ENCODE data around the gene USP17L12. TPM values are rescaled to one million over a fixed set of nuclear protein-coding genes. Genes with fewer than 3 reads are reported as not detected.
"Not testable (repeated sequence)": the region's sequence is repeated elsewhere in the genome, so short reads cannot be mapped to it uniquely, and the experiment has no call there.

The USP17L12 gene
- total RNA-seq (not detected), polyA plus RNA-seq (not detected)
- long read RNA-seq, donor 1 = 0 reads
- long read RNA-seq, donor 2 = 0 reads
- long read RNA-seq, donor 3 = 0 reads
- long read RNA-seq, donor 4 = 0 reads
- long read RNA-seq, donor 5 = 0 reads
- long read RNA-seq, donor 6 = 0 reads
- long read RNA-seq, donor 7 = 0 reads
- long read RNA-seq, donor 8 = 0 reads
- long read RNA-seq, donor 9 = 0 reads
- long read RNA-seq, donor 10 = 0 reads

GRCh38 chr4:9219852-9220251 lies at the start of gene USP17L12:
USP17L12 (plus strand) TSS chr4:9220152; CDS start chr4:9220152, 0 bp downstream.
- not testable (repeated sequence) for H3K36me3 ChIP-seq (ENCODE audit: control insufficient read depth in 2 of 2, insufficient read depth in 2 of 2, low read length in 1 of 2); H3K9me3 ChIP-seq (ENCODE audit: control insufficient read depth in 2 of 2, insufficient read depth in 1 of 2, low read length in 1 of 2); H3K27me3 ChIP-seq (ENCODE audit: control insufficient read depth in 2 of 2, insufficient read depth in 1 of 2, low read length in 1 of 2); H3K4me1 ChIP-seq (ENCODE audit: control insufficient read depth in 2 of 2, insufficient read depth in 2 of 2, low read length in 2 of 2); H3K4me3 ChIP-seq (ENCODE audit: low read length in 2 of 2); H3K27ac ChIP-seq (ENCODE audit: low read depth in 1 of 2, low read length in 1 of 2); DNase-seq (ENCODE audit: low read depth in 6 of 9, low spot score in 9 of 9)
- WGBS = no CpG with 5 or more reads among the region's 13 CpGs

GRCh38 chr4:9210357-9210756 lies 9.6 kb upstream of the USP17L12 start, which contains the start of gene USP17L10:
USP17L10 (plus strand) TSS chr4:9210657; CDS start chr4:9210657, 0 bp downstream.
- H3K9me3 ChIP-seq (ENCODE audit: control insufficient read depth in 2 of 2, insufficient read depth in 1 of 2, low read length in 1 of 2); H3K4me3 ChIP-seq (ENCODE audit: low read length in 2 of 2); DNase-seq (ENCODE audit: low read depth in 6 of 9, low spot score in 9 of 9); H3K36me3 ChIP-seq (ENCODE audit: control insufficient read depth in 2 of 2, insufficient read depth in 2 of 2, low read length in 1 of 2); H3K27ac ChIP-seq (ENCODE audit: low read depth in 1 of 2, low read length in 1 of 2); H3K27me3 ChIP-seq (ENCODE audit: control insufficient read depth in 2 of 2, insufficient read depth in 1 of 2, low read length in 1 of 2); H3K4me1 ChIP-seq (ENCODE audit: control insufficient read depth in 2 of 2, insufficient read depth in 2 of 2, low read length in 2 of 2): not testable (repeated sequence)
- WGBS = no CpG with 5 or more reads among the region's 13 CpGs

- DNase-seq (ENCODE audit: low read depth in 6 of 9, low spot score in 9 of 9); H3K27me3 ChIP-seq (ENCODE audit: control insufficient read depth in 2 of 2, insufficient read depth in 1 of 2, low read length in 1 of 2): not testable (repeated sequence)
- 84% methylated on average over 11 of the region's 14 CpGs for WGBS
These were observed 5.3 kb upstream of the USP17L12 start for GRCh38 chr4:9214701-9215100.

GRCh38 chr4:9215105-9215504 lies 4.8 kb upstream of the USP17L12 start, which contains the start of gene USP17L11:
USP17L11 (plus strand) TSS chr4:9215405; CDS start chr4:9215405, 0 bp downstream.
- not testable (repeated sequence) for DNase-seq (ENCODE audit: low read depth in 6 of 9, low spot score in 9 of 9)

More at GRCh38 chr4:9214701-9215100, 5.3 kb upstream of the USP17L12 start:
- not testable (repeated sequence) for H3K9me3 ChIP-seq (ENCODE audit: control insufficient read depth in 2 of 2, insufficient read depth in 1 of 2, low read length in 1 of 2); H3K27ac ChIP-seq (ENCODE audit: low read depth in 1 of 2, low read length in 1 of 2); H3K4me1 ChIP-seq (ENCODE audit: control insufficient read depth in 2 of 2, insufficient read depth in 2 of 2, low read length in 2 of 2); H3K36me3 ChIP-seq (ENCODE audit: control insufficient read depth in 2 of 2, insufficient read depth in 2 of 2, low read length in 1 of 2); H3K4me3 ChIP-seq (ENCODE audit: low read length in 2 of 2)

GRCh38 chr4:9224596-9224995 lies 4.6 kb downstream of the USP17L12 start, which contains the start of gene USP17L13:
USP17L13 (plus strand) TSS chr4:9224896; CDS start chr4:9224896, 0 bp downstream.
- not testable (repeated sequence) for H3K36me3 ChIP-seq (ENCODE audit: control insufficient read depth in 2 of 2, insufficient read depth in 2 of 2, low read length in 1 of 2); H3K4me3 ChIP-seq (ENCODE audit: low read length in 2 of 2); H3K9me3 ChIP-seq (ENCODE audit: control insufficient read depth in 2 of 2, insufficient read depth in 1 of 2, low read length in 1 of 2); DNase-seq (ENCODE audit: low read depth in 6 of 9, low spot score in 9 of 9); H3K4me1 ChIP-seq (ENCODE audit: control insufficient read depth in 2 of 2, insufficient read depth in 2 of 2, low read length in 2 of 2); H3K27me3 ChIP-seq (ENCODE audit: control insufficient read depth in 2 of 2, insufficient read depth in 1 of 2, low read length in 1 of 2); H3K27ac ChIP-seq (ENCODE audit: low read depth in 1 of 2, low read length in 1 of 2)
- WGBS = no CpG with 5 or more reads among the region's 14 CpGs

More at GRCh38 chr4:9215105-9215504, 4.8 kb upstream of the USP17L12 start, which contains the start of gene USP17L11:
- H3K4me3 ChIP-seq (ENCODE audit: low read length in 2 of 2); H3K36me3 ChIP-seq (ENCODE audit: control insufficient read depth in 2 of 2, insufficient read depth in 2 of 2, low read length in 1 of 2); H3K9me3 ChIP-seq (ENCODE audit: control insufficient read depth in 2 of 2, insufficient read depth in 1 of 2, low read length in 1 of 2); H3K4me1 ChIP-seq (ENCODE audit: control insufficient read depth in 2 of 2, insufficient read depth in 2 of 2, low read length in 2 of 2); H3K27me3 ChIP-seq (ENCODE audit: control insufficient read depth in 2 of 2, insufficient read depth in 1 of 2, low read length in 1 of 2); H3K27ac ChIP-seq (ENCODE audit: low read depth in 1 of 2, low read length in 1 of 2): not testable (repeated sequence)
- WGBS = no CpG with 5 or more reads among the region's 14 CpGs

GRCh38 chr4:9230249-9230648 lies 10.3 kb downstream of the USP17L12 start:
- H3K4me3 ChIP-seq (ENCODE audit: low read length in 2 of 2); H3K9me3 ChIP-seq (ENCODE audit: control insufficient read depth in 2 of 2, insufficient read depth in 1 of 2, low read length in 1 of 2); H3K27me3 ChIP-seq (ENCODE audit: control insufficient read depth in 2 of 2, insufficient read depth in 1 of 2, low read length in 1 of 2); H3K36me3 ChIP-seq (ENCODE audit: control insufficient read depth in 2 of 2, insufficient read depth in 2 of 2, low read length in 1 of 2); DNase-seq (ENCODE audit: low read depth in 6 of 9, low spot score in 9 of 9); H3K4me1 ChIP-seq (ENCODE audit: control insufficient read depth in 2 of 2, insufficient read depth in 2 of 2, low read length in 2 of 2); H3K27ac ChIP-seq (ENCODE audit: low read depth in 1 of 2, low read length in 1 of 2): not testable (repeated sequence)
- 94% methylated on average over 6 of the region's 8 CpGs for WGBS

GRCh38 chr4:9234085-9234484 lies 14.1 kb downstream of the USP17L12 start, which contains the start of gene USP17L15:
USP17L15 (plus strand) TSS chr4:9234385; CDS start chr4:9234385, 0 bp downstream.
- DNase-seq (ENCODE audit: low read depth in 6 of 9, low spot score in 9 of 9); H3K36me3 ChIP-seq (ENCODE audit: control insufficient read depth in 2 of 2, insufficient read depth in 2 of 2, low read length in 1 of 2); H3K27me3 ChIP-seq (ENCODE audit: control insufficient read depth in 2 of 2, insufficient read depth in 1 of 2, low read length in 1 of 2); H3K4me1 ChIP-seq (ENCODE audit: control insufficient read depth in 2 of 2, insufficient read depth in 2 of 2, low read length in 2 of 2); H3K4me3 ChIP-seq (ENCODE audit: low read length in 2 of 2); H3K27ac ChIP-seq (ENCODE audit: low read depth in 1 of 2, low read length in 1 of 2); H3K9me3 ChIP-seq (ENCODE audit: control insufficient read depth in 2 of 2, insufficient read depth in 1 of 2, low read length in 1 of 2): not testable (repeated sequence)
- WGBS = no CpG with 5 or more reads among the region's 15 CpGs

GRCh38 chr4:9238461-9238860 lies 18.5 kb downstream of the USP17L12 start:
- H3K27ac ChIP-seq (ENCODE audit: low read depth in 1 of 2, low read length in 1 of 2); H3K27me3 ChIP-seq (ENCODE audit: control insufficient read depth in 2 of 2, insufficient read depth in 1 of 2, low read length in 1 of 2); H3K36me3 ChIP-seq (ENCODE audit: control insufficient read depth in 2 of 2, insufficient read depth in 2 of 2, low read length in 1 of 2); H3K4me3 ChIP-seq (ENCODE audit: low read length in 2 of 2); H3K4me1 ChIP-seq (ENCODE audit: control insufficient read depth in 2 of 2, insufficient read depth in 2 of 2, low read length in 2 of 2); H3K9me3 ChIP-seq (ENCODE audit: control insufficient read depth in 2 of 2, insufficient read depth in 1 of 2, low read length in 1 of 2); DNase-seq (ENCODE audit: low read depth in 6 of 9, low spot score in 9 of 9): not testable (repeated sequence)
- WGBS = 91% methylated on average over 11 of the region's 12 CpGs

- not testable (repeated sequence) for H3K4me3 ChIP-seq (ENCODE audit: low read length in 2 of 2); H3K4me1 ChIP-seq (ENCODE audit: control insufficient read depth in 2 of 2, insufficient read depth in 2 of 2, low read length in 2 of 2)
- 93% methylated on average over 5 of the region's 14 CpGs for WGBS
These were observed 23.6 kb downstream of the USP17L12 start, which contains the start of gene USP17L17 for GRCh38 chr4:9243579-9243978. USP17L17 (plus strand) TSS chr4:9243879; CDS start chr4:9243879, 0 bp downstream.

More at GRCh38 chr4:9243579-9243978, 23.6 kb downstream of the USP17L12 start, which contains the start of gene USP17L17:
- not testable (repeated sequence) for DNase-seq (ENCODE audit: low read depth in 6 of 9, low spot score in 9 of 9); H3K9me3 ChIP-seq (ENCODE audit: control insufficient read depth in 2 of 2, insufficient read depth in 1 of 2, low read length in 1 of 2); H3K27me3 ChIP-seq (ENCODE audit: control insufficient read depth in 2 of 2, insufficient read depth in 1 of 2, low read length in 1 of 2); H3K27ac ChIP-seq (ENCODE audit: low read depth in 1 of 2, low read length in 1 of 2); H3K36me3 ChIP-seq (ENCODE audit: control insufficient read depth in 2 of 2, insufficient read depth in 2 of 2, low read length in 1 of 2)

Data from thymus (tissue), 14 donors.